NCI-H146 treated with DMSO at 0.1 percent for 48 hours (cell line): Measurements from ENCODE around the gene CNPPD1.

Experiments
- DNase-seq: peaks from one replicate; lab custom pipeline; 2025; ENCODE audit not compliant: unreplicated experiment; lab: John Stamatoyannopoulos, UW

CNPPD1 gene

DNA sequence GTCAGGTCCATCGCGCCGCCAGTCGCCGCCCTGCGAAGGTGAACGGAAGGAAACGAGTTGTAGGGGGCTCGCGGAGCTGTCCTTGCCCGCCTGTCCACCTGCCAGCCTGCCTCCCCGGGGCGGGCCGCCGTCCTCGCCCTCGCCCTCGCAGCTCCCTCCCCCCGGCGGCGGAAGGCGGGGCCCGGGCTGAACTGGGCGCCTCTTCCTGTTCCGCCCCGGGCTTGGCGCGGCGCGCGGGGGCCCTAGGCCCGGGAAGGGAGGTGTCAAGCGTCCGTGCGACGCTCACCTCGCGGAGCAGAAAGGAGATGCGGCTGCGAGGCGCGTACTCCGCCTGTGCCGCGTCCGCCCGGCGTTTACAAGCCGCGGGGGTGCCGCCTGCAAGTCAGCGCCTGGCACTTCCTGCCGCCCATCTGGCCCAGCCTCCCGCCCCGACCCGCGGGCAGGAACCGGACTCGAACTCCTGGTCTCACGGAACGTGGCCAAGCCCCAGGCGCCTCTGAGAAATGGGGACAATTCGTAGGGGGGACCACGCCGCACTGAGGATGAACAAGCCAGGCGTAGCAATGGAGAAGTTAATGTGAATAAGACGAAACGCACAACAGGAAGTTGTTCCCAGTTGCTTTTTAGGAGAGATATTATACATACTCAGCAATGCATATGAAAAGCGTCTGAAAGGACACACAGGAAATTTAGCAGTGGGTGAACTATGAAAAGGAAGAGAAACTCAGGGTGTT, at the start of gene CNPPD1:
Gene CNPPD1, minus strand, starts transcription at position 108 of the 734 bp plus-strand sequence. Its CDS starts 97 bp downstream, at position 11.
- DNase-seq, result peak; percentile 64

DNA sequence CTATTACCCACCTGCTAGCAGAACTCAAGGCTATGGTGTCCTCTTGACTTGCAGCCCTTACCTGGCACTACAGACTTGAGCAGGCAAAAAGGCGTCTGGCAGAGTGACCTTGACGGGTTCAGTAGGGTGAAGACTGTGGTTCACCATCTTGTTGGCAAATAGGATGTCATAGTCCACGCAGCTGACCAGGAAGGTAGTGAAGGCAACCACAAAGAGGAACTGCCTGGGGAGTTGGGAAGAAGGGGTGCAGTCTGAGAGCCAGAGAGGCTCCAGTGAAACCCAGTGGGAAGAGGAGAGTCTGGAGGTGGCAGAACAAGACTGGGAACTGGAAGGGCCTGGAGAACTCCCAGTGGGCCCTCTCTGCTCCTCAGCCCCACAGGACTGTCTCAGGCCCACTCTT, 48.6 kb upstream of the CNPPD1 start:
- DNase-seq, result no peak

DNA sequence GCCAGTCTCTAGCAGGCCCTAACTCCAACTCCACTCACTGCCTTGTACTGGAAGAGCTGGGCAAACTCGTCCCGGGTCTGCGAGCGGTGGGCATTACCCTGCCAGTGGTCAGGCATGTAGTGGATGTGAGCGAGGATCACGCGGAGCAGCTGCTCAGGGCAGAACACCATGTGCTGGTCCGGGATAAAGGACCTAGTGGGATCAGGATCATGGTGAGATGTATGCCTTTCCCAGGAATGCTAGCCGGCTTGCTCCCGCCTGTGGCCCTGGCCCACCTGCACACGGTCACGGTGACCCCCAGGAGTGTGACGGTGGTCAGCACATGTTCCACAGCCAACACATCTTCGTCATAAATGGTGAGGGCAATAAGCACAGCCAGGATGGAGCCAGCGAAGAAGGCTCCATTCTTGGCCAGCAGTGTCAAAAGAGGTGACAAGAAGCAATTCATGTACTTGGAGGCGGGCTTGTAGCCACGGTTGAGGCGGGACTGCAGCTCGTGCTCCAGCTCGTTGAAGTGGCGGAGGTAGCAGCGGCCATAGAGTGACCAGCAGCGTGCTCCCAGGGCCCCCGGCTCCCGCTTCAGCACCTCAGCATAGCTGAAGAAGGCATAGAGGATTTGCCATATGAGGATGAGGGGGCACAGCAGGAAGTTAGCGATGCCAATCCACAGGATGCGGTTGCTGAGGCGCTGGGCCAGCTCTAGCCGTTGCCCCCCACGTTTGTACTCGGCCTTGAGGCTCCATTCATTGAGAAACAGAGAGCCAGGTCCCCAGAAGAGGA, 47.3 kb upstream of the CNPPD1 start:
- DNase-seq, result no peak

DNA sequence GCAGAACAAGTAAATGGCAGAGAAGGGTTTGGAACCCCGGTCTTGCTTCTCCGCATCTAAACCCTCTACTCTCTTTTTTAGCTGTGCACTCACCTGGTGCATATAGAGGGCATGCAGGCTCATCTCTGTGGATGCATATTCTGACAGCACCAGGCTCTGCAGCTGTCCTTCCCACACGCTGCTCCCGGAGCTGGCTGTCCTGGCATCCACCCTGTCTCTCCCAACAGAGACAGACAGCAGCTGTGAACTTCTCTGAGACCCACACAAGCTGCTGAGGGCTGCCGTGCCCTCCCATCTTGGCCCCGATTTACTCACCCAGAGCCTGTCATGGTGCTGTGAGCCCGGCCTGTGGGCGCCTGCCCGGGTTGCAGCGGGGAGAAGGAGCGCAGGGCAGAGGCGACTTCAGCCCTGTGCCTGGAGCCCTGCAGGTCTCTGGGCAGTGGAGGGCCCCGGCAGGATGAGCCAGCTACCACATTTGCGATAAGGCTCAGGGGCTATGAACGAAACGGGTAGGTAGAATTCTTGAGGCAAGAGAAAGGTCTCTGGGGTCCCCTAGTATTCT, 45.3 kb upstream of the CNPPD1 start:
- no peak for DNase-seq

DNA sequence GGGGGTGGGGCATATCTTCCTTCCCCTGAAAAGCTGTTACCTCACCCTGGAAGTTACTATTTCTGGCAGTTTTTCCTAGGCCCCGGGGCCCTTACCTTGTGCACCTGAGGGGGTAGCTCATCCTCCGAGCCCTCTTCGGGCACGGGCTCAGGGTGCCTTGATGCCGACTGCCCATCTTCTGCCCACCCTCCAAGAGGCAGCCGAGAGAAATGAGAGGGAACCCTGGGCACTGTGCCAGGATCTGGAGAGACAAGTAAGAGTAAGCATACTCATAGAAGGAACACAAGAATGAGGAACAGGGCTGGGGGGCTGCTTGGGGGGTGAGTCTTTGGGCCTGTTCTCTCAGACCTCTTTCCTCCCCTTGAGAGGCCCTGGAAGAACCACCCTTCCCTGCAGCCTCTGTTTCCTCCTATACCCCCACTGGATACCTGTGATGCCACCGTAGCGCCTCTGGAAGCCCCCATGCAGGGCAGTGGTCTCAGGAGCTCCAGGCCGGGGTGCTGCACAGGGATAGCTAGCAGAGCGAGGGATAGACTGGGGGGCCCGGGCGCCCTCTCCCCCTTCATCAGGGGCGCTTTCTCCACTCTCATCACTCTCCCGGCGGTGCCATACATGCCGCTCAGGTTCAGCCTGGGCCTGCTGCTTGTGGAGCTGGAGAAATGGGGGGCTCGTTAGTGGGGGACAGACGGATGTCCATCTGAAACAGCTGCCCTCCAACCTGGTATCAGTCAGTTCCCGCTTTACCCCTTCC, 44.1 kb upstream of the CNPPD1 start:
- DNase-seq, result no peak

DNA sequence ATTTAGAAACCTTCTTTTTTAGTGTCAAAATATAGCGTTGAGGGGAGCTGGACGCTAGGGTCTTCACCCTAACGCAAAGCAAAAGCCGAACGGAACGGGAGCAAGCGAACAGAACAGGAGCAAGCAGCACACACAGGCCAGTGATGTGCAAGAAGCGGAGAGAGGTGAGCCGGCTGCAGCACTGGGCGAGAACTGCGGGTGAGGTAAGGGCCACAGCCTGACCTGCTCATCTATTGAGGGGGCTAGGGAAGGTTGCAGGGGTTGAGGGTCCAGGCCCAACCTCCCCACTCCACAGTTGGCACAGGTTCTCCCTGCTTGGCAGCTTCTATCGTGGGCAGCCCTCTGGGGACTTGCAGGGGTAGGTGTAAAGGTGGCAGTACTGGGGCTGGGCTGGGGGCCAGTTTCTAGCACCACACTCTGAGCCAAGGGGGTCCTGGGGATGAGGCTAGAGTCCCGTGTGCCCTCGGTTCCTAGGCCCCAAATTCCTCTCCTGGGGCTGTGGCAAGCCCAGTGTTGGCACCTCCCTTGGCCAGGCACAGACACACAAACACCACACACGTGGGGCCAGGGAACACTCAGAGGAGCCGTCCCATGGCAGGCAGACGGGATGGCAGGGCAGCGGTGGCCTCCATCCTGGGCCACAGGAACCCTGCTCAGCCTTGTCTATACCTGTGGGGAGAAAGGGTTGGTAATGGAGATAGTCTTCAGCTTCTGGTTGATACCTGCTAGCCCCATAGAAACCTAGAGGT, 43.2 kb upstream of the CNPPD1 start:
- DNase-seq, result no peak

DNA sequence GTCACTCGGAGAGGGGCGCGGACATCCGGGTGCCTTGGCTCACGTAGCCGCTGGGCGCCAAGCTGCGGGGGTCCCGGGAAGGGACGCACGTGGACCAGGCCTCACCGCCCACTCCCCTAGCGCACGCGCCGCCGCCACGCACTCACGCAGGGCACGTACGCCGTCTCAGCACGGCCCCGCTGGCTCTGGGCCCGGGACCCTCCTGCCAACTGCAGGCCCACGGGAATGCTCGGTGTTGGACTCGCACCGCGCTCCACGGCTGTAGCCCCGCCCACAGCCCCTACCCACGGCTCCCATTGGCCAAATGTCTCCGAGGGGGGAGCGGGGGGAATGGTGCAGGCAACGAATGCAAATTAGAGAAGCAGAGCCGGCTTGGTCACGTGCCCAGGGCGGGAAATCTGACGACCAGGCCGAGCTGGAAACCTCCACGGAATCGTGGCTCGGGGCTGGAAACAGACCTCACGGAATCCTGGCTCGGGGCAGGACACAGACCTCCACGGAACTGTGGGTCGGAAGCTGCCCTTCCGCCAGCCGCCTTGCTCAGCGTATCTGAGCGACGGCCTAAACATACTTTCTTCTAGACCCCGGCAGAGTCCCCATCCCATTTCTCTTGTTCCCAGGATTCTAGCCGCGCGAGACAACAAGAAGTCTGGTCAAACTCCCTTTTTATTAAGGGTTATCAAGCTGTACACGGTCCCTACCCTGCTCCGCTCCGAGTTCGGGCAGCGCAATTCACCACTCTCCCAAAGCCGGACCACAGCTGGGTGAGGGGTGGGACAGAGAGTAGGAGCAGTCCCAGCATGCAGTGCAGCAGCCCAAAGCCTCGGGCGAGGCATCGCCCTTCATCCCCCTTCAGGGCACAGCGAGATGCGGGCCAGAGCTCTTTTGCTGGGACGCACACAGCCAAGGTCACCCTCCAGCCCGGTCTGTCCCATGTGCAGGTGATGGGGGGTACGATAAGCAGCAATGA, 42.3 kb upstream of the CNPPD1 start, which contains the start of gene ABCB6:
Gene ABCB6, minus strand, starts transcription at position 227 of the 970 bp plus-strand sequence. CDS start 285 bp downstream, outside the sequence.
- peak; percentile 35 for DNase-seq

DNA sequence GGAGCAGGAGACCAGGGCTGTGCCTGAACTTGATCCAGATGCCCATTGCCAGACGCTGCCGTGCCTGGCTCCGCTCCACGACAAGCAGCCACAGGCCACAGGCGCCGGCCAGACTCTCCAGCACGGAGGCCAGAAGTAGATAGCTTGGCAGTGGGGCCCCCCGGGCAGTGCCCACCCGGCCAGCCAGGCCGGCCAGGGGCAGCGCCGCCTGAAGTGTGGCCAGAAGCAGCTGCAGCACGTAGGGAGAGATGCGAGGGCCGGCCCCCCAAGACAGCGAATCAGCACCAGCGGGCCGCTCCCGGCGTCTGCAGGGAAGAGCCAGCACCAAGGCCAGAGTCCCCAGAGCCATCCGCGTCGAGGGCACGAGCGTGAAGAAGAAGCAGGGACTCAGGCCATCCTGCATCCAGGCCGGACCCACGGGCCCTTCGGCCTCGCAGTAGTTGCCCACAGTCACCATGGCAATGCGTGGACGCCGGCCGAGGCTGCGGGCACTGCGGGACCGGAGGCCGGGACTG, 41.5 kb upstream of the CNPPD1 start:
- DNase-seq, result peak; percentile 15

DNA sequence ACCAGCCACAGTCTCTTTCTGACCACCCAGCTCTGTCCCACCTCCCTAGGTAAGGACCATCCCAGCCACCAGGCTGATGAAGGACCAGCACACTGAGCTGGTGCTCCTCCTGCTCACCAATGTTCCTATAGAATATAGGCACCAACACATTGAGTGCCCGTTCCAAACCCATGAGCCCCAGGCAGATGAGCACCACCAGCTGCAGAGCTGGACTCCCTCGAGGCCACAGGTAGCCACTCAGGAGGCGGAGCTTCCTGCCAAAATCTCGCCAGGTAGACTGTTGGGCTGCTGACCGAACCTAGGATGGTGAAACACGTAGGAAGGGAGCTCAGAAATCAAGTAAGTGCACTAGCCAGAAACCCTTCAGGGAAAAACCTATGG, 39.8 kb upstream of the CNPPD1 start:
- DNase-seq, result no peak

DNA sequence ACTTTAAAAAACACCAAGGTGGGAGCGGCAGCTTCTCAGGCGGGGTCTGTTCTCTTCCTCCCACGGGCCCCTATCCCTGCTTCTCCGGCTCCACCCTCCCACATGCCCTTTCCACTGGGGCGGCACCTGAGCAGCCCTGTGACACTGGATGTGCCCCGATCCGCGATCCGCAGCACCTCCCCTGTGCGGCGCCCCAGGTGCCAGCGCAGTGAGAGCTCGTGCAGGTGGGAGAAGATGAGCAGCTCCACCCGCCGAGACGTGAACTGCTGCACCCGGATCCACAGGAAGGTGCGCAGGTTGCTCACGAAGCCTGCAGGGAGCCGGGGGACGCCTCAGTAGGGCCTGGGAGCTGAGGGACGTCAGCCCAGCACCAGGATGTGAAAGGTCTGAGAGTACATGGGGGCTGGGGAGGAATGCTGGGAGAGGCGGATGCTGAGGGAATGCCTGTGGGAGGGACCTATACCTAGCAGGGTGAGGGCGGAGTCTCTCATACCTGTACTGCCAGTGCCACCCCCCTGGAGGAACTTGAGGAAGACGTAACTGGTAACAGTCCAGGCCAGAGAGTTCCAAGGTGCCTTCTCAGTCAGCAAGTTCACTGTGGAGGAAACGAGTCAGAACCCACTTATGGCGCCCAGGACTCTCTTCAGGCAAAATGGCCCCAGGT, 39.3 kb upstream of the CNPPD1 start:
- DNase-seq, result no peak

DNA sequence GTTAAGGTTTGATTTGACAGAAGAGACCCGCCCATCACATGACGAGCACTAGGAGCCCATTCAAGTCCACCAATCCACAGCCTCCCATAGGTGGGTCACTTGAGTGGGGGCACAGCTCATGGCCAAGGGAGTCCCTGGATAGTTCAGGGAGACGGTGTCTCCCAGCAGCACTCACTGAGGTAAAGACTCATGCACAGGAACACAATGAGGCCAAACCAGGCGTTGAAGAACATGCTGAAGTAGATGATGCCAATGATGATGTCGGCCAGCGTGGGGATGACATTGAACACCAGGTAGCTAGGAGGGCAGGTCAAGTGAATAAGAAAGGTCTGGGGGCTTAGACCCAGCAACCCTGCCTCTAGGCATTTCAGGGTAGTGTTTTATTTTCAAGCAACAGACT, 38.1 kb upstream of the CNPPD1 start:
- no peak for DNase-seq

DNA sequence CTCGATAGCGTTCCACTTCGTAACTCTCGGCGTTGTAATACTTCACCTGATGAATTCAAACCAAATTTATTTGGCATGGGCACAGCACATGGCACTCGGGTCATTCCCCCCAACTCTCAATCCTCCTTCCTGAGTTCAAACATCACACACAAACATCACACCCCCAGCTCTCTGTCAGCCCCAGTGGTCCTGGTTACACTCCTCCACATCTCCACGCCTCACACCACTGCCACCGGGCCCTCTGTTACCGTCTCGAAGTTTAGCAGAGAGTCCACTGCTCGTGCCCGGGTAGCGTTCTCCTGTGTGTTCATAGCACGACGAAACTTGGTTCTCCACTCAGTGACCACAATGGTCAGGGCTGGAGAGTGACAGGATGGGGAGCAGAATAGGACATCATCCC, 37.4 kb upstream of the CNPPD1 start:
- no peak for DNase-seq

DNA sequence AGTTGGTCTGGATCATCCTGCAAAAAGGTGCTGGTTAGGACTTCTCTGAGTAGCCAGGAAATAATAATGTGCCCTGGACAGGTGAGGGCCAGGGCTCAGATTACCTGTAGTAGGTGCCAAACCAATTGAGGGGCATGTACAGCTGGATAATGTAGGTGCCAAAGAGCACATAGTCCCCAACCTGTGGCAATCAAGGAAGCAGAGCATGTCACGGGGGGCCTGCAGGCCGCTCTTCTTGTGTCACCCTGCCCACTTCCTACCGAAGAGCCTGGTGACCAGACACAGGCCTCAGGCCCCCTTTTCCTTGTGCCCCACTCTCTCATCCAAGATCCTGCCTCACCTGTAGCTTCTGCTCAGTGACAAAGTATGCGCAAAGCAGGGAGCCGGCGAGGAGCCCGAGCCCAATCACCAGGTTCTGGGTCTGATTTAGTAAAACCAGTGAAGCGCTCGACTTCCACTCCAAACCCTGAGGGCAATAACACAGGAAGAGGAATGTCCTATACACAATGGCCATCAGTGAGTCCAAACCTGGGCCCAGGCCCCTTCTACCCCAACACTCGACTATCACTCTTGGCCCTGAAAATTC, 36.9 kb upstream of the CNPPD1 start:
- no peak for DNase-seq

DNA sequence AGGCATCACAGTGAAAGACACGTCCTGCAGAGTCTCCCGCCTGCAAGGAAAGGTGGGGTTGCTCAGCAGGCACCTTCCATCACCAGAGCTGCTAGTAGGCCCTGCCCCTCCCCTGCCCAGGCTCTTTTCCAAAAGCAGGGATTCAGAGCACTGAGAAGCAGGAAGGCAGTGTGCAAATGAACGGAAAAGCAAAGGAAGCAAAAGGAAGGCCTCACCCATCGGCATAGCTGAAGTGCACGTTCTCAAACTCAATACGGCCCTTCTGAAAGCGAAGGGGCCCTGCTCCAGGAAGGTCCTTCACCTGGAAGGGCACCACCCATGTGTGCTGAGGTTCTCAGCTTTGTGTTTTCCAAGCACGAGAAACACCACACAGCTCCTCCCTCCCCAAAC, 36.3 kb upstream of the CNPPD1 start:
- DNase-seq, result no peak

DNA sequence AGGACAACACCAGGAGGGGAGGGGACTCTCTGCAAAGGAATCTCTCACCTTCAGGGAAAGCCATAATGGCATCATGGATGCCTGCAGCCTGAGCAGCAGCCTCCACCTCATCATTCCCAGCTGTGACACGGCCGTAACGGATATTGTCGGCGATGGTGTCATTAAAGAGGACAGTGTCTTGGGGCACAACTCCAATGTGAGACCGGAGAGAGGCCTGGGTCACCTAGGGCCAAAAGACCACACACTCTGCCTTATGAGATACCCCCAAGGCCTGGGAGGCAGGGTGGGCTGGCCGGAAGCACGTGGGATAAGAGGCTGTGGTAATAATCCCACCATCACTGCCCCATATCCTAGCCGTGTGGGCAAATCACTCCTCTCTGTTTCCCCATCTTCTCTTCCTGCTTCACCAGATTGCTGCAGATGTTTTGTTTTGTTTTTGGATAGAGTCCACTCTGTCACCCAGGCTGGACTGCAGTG, 34.2 kb upstream of the CNPPD1 start:
- DNase-seq, result no peak

DNA sequence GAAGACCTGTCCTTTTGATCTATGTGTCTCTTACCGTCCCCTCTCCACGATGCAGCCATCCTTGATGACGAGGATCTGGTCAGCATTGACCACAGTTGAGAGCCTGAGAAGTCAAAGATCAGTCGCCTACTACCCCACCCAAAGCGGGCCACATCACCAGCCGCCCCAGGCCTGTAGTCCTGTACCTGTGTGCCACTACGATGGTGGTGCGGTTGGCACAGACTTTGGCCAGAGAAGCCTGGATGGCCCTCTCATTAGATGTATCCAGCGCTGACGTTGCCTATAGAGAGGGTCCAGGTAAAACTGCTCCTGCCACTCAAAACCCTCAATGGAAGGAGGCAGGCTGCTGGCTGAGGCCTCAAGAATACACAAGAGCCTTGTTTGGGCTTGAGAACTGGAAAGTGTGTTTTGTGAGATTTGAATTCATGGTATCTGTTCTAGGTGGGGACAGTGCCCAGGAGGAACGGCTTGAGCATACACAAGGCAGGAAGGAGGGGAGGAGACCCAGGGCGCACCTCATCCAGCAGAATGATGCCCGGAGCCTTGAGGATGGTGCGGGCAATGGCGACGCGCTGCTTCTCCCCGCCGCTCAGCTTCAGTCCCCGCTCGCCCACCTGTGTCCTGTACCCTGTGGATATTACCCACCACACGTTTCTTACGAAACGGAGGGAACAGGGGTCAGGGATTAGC, 33.6 kb upstream of the CNPPD1 start:
- DNase-seq, result no peak
